T-helper 2 cell (primary cell): ENCODE data around the gene DMRTB1.

Source experiments
- DNase-seq, 5 experiments: peaks; one replicate each; pipeline versions ENCODE4 v3.0.0 to v3.0.0-alpha.2; 2012 to 2022

The DMRTB1 gene

DNA sequence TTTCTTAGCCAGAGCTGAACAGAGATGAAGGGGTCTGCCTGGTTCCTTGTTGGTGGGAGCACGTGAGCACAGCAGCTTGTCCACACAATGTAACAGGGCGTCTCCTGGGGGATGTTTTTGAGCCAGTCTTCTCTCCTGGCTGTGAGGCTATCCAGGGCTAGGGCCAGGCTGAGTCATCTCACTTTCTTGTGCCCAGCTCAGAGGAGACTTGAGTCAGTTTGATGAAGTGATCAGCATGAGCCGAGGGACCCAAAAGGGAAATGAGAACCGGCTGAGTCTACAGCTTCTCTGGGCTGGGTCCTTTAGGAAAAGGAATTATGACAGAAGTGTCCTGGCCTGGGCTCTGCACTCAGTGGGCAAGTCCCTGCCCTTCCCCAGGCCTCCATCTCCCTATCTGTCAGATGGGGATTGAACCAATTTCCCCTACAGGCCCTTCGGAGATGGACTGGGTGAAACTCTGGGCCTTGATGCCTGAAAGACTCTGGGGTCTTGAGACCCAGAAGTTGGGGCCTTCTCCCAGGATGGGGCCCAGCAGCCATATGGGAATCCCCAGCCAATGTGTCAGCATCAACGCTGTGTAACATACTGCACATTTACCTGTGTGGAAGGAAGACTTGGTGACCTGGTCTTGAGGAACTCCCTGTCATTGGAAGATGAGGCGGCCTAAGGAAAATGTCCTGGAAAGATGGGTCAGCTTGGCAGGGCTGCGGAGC is 36.6 kb downstream of the DMRTB1 start:
- DNase-seq = no peak

DNA sequence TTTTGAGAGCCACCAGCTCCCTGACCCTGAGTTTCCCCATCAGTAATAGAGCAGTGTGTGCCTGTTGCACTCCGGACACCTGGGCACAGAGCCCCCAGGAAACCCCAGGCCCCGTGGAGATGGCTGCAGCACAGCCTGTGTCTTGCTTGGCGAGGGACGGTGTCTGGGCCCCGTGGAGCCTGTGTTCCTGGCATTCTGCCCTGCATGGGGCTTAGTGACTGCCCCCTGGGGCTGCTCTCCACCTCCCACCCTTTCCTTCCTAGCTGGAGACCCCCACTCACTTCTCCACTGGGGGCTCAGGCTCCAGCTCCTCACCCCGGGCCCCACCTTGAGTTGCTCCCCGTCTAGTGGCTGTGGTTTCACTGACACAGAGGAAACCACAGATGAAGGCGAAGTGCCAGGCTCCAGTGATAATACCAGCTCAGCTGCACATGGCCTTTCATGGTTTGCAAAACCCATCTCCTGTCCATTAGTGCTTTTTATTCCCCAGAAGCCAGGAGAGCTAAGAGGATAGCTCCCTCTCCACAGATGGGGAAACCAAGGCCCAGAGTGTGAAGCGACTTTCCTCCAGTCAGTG is 39.4 kb downstream of the DMRTB1 start:
- peak in 1 of 5 experiments; percentile 13 for DNase-seq

- no peak for DNase-seq
Measured at GRCh38 chr1:53499257-53500203, 40.3 kb downstream of the DMRTB1 start.

GRCh38 chr1:53500204-53501064 is 41.2 kb downstream of the DMRTB1 start:
- DNase-seq = no peak

DNA sequence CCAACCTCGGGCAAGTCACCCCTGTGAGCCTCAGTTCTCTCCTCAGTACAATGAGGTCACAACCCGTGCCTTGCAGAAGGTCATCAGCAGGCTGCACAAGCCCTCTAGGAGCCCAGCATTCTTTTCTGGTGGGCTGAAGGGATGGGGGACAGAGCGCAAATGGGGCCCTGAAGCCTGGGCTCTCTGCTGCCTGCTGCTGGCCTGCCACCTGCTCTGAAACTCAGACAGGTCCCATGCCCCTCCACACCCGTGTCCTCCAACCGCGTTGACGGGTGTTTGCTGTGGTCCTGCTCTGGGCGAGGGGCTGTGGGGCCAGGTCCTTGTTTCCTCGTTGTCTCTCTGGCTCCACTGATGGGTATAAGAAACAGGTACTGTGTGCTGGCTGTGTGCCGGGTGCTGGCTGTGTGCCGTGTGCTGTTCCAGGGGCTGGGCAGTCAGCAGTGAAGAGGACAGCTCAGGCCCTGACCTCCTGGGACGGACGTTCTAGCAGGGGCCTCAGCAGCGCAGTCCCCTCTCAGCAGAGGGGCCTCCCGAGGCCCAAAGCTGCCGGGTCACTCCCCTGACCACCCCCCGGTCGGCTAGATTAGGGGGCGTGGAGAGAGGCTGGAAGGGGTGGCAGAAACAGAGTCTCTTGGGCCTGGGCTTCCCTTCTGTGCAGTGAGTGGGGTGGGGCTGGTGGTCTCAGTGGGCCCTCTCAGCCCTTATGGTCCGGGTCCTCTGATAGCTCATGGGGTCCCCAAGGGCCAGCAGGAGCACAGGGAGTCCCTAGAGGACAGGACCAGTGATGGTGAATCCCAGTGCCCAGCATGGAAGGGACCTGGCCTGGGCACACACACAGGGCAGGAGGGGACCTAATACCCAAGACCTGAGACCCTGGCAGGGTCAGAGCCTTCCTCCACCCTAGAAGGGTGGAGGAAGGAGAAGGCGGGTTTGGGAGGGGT is 42.1 kb downstream of the DMRTB1 start:
- no peak for DNase-seq

DNA sequence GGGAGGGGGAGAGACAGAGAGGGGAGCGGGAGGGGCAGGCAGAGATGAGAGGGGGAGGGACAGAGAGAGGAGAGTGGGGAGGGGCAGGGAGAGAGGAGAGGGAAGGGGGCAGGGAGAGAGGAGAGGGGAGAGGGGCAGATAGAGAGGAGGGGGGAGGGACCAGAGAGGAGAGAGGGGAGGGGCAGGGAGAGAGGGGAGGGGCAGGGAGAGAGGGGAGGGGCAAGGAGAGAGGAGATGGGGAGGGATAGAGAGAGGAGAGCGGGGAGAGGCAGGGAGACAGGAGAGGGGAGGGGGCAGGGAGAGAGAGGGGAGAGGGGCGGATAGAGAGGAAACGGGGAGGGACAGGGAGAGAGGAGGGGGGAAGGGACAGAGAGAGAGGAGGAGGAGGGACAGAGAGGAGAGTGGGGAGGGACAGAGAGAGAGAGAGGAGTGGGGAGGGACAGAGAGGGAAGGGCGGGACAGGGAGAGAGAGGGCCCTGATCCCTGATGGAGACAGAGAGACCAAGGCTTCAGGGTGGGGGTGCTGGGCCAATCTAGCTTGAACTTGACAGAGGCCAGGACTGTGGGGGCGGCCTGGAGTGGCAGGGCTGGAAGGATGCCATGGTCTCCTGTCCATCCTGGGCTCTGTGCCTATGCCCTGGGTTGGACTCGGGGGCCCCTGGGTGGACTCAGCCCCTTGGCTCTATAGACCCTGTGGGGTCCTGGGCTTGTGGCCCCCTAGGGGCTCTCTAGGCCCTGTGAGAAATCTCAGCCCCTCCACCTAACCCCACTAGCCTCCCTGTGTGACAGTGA is 43.6 kb downstream of the DMRTB1 start:
- no peak for DNase-seq

DNA sequence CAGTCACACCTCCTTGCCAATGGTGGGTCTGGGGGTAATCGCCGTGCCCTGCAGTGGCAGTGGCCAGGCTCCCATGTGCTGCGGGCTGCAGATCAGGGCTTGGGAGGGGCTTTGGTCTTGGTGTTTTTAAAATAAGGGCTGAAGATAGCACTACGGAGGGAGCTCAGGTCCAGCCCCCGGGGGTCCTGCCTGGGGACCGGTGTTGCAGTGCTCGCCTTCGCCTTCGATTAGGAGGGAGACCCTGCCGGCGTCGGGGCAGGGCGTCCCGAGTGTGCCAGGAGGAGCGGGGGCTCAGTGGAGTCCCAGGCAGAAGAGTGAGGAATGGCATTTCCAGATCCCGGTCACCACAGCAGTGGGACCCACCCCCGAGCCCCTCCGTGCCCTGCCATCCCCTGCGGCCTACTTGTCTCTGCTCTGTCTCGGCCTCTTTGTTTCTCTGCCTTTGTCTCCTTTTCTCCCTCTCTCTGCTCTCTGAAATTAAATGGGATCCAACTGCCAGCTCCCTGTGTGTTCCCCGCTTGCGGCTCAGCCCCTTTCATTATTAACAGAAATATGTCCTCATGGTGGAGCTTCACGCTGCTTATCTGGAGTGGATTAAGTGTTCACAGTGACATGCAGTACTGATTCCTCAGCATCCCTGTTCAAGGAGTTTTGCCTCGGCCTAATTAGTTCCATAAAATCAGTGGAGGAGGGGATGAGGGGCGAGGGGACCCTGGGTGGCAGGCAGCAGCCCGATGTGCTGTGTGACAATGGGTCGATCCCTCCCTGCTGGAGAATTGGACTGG is 44.4 kb downstream of the DMRTB1 start:
- DNase-seq = no peak

- no peak for DNase-seq
Measured at GRCh38 chr1:53504901-53505300, 45.7 kb downstream of the DMRTB1 start.

- DNase-seq = no peak
Measured at GRCh38 chr1:53505401-53505800, 46.2 kb downstream of the DMRTB1 start.

DNA sequence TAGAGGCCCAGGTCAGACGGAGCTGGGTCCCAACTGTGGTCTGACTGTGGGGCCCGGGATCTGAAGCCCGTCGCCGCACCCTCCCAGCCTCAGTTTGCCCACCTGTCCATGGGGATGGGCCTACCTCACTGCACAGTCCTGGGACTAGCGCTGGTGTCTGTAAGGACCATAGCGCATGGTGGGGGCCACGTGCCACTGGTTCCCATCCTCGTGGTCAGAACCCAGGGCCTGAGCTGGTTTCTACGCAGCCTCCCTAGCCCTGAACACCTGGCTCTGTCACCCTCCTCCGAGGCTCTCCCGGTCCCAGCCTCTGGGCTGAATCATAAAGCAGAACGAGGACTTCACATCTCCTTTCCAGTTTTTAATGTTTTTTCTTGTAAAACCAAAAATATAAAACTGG is 46.7 kb downstream of the DMRTB1 start:
- no peak for DNase-seq

DNA sequence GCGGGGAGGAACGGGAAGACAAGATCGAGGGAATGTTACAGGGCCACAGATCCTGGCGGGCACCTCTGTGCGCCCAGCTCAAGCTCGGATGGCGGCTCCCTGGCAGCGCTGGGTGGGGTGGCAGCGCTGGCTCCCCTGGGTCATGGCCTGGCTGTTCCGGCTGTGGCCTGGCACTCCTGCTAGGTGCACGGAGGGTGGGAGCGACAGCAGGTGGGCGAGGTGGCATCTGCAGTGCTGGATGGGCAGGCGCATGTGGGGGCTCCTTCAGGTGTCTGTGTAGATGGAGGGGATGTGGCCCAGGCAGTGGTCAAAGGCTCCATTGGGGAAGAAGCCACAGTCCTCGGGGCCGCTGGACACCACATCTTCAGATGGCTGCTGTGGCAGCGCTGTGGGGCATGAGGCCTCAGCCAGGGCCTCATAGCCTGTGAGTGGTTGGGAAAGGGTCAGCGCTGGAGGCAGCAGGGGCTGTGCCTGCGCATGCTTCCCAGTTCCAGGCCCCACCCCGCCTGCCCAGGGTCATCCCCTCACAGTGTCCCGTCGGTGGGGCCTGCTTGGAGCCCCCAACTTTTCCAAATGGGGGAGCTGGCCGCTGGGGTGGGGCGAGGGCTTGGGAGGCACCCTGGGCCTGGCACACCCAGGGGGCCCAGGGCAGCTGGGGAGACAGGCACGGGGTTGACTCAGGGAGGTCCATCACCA is 47.3 kb downstream of the DMRTB1 start:
- no peak for DNase-seq

- no peak for DNase-seq
Measured at GRCh38 chr1:53507116-53507820, 48.1 kb downstream of the DMRTB1 start.

- DNase-seq = no peak
Measured at GRCh38 chr1:53508056-53508990, 49.1 kb downstream of the DMRTB1 start.

DNA sequence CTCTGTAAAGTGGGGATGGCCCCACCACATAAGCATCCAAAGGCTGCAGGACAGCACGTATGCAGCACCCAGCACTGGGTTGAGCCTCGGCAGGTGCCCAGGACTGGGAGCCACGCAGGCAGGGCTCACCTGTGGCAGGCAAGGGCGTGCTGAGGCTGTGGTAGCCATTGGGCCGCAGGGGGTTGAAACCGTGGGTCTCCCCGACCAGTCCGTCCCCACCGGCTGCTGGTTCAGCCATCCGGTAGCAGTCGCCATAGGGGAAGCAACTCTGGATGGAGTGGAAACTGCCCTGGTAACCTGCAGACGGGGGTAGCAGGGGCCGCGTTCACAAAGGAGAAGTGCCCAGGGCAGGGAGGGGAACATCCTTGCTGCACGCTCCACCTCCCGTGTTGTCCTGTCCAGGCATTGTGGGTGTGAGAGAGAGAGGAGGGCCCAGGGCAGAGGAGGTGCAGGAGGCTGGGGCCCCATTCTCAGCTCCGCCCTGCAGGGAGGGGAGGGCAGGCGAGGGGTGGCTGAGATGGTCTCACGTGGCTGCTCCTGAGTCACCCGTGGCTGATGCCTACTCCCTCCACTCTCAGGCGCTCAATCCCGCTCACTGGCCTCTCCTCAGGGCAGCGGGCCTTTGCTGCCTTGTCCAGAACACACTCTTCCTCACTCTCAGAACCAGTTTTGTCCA is 49.9 kb downstream of the DMRTB1 start:
- DNase-seq = no peak

GRCh38 chr1:53509775-53510174 is 50.6 kb downstream of the DMRTB1 start:
- no peak for DNase-seq

DNA sequence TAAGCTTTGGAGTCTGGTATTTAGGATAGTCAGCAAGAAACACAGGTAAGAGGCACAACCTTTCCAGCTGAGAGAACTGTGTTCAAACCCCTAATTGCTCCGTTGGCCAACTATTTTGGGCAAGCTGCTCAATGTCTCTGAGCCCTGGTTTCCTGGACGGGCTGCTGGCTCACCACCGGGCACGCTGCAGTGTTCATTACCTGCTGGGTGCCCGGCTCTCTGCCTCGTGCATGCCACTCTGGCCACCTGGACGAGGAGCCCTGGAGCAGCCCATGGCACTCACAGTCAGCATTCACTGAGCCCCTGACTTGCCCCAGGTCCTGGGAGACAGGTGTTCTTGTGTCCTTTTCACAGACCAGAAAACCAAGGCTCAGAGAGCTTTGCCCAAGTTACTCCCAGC is 51.0 kb downstream of the DMRTB1 start:
- DNase-seq = no peak
